Ovary (tissue), 9 donors: ENCODE data around the gene ANKRD6. TPM values are rescaled to one million over a fixed set of nuclear protein-coding genes. Genes with fewer than 3 reads are reported as not detected.

ENCODE experiments used
- DNase-seq, 5 donors: peaks; one replicate each; pipeline ENCODE4 v3.0.0-alpha.2; 2019 to 2020
- H3K27ac ChIP-seq, 2 donors: fragments of 200-600 bp; one replicate each; pipeline versions ENCODE4 v1.5.1 to v1.8.0; 2019 to 2022
- H3K27me3 ChIP-seq: fragments of 200-600 bp; one replicate; pipeline ENCODE4 v1.8.0; 2022
- H3K36me3 ChIP-seq: fragments of 200-600 bp; sonication (generic); one replicate; pipeline ENCODE4 v1.5.1; 2019
- H3K4me1 ChIP-seq: one replicate; pipeline ENCODE4 v1.8.1; 2013; ENCODE audit warnings: mild to moderate bottlenecking, moderate library complexity; ENCODE audit not compliant: insufficient read depth
- H3K4me3 ChIP-seq: fragments of 200-600 bp; sonication (generic); one replicate; pipeline ENCODE4 v1.5.1; 2017
- H3K9me3 ChIP-seq, 2 donors: fragments of 200-600 bp in 1 of 2; sonication (generic) in 1 of 2; one replicate each; pipeline versions ENCODE4 v1.5.1 to v1.8.1; 2013 to 2019; ENCODE audit warnings: mild to moderate bottlenecking in 1 of 2, moderate library complexity in 1 of 2
- EP300 ChIP-seq: sonication (generic); formaldehyde crosslinking; IDR thresholded peaks from one replicate; pipeline ENCODE4 v1.6.1; 2017; ENCODE audit warnings: antibody characterized with exemption
- POLR2A ChIP-seq: fragments of 450-650 bp; IDR thresholded peaks from one replicate; pipeline ENCODE4 v1.6.1; 2017; ENCODE audit warnings: antibody characterized with exemption, mild to moderate bottlenecking, moderate library complexity
- WGBS, 3 donors: extraction: QIAGEN DNeasy Blood & Tissue Kit in 1 of 3; methylation state at CpG; one replicate each; pipeline versions ENCODE4 v1.1.5 to v1.1.7; 2013 to 2017; 5-methylcytosine and 5-hydroxymethylcytosine counted together
- intact Hi-C, 4 donors: fragments of 100-400 bp; cut with DNase I; formaldehyde crosslinking; loops; one replicate each; pipeline versions ENCODE4 v1.11.0 to v1.15.1; 2022 to 2023
- polyA plus RNA-seq, 2 donors: library from polyadenylated mRNA; stranded (reverse); fragments of 200-250 nt in 1 of 2; fragments of 350-450 nt in 1 of 2; fragmentation: Illumina TruSeq in 1 of 2; extraction: RNeasy Lipid Tissue Mini Kit (QIAGEN cat#74804) in 1 of 2; gene quantifications; one replicate each; pipeline ENCODE4 v1.2.3, GENCODE V29; 2013 to 2014
- total RNA-seq, 7 donors: library from RNA; depleted of rRNA in 2 of 7; stranded (reverse); fragments of >200 nt in 2 of 7; fragmentation: NEBNext Ultra II Directional in 3 of 7; extraction: Animal tissue kit (Norgen Biotek cat#: 25700) in 3 of 7; gene quantifications; one replicate each; pipeline versions ENCODE4 v1.1.0 to v1.2.4, GENCODE V29; 2016 to 2023
- TF ChIP-seq, protein P1 (sequence below), 3 donors: fragments of 450-650 bp in 2 of 3; fragments of 200-600 bp in 1 of 3; IDR thresholded peaks; one replicate each; pipeline versions ENCODE4 v1.5.1 to v1.8.0; 2016 to 2022; ENCODE audit warnings: antibody characterized with exemption in 3 of 3, mild to moderate bottlenecking in 1 of 3
- donor health status: DM: no; HTN: no; CAD: no; lungs with moderate emphysema.
- donor health status: DM: no; HTN: no; CAD: no.
- donor health status: Bipolar disorder and iron deficiency.
- donor health status: DM: yes; HTN: yes; CAD: no.
- donor health status: DM: no; HTN: no; CAD: no.
- donor health status: DM: yes; HTN: yes; CAD: no.

Gene ANKRD6
- total and polyA plus RNA-seq, 9 donors, result 14.7 to 50.1 (median 25.6) TPM

DNA sequence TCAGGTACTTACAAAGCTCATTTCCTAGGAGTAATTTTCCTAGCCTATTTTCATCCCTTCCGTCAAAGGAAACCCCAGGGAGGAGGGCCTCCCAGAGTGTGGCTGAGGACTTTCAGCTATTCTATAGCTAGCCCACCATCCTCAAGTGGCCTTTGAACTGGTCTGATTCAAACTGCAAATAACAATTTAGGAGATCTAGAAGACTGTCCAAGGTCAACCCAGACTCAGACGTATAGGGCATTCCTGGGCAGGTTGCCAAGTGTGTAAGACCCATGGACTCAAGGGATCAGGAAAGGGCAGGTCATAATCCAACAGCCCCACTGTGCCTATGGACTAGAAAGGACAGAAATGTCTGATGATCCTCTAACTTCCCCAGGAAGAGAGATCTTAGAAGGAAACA, 18.7 kb upstream of the ANKRD6 start:
- H3K27ac ChIP-seq, result no peak overlapping the region
- no peak overlapping the region for H3K4me3 ChIP-seq
- H3K36me3 ChIP-seq, result no peaks in the 10 kb centered on the region
- TF ChIP-seq POLR2A (no peak), EP300 (no peak)
- TF ChIP-seq, protein P1, sequence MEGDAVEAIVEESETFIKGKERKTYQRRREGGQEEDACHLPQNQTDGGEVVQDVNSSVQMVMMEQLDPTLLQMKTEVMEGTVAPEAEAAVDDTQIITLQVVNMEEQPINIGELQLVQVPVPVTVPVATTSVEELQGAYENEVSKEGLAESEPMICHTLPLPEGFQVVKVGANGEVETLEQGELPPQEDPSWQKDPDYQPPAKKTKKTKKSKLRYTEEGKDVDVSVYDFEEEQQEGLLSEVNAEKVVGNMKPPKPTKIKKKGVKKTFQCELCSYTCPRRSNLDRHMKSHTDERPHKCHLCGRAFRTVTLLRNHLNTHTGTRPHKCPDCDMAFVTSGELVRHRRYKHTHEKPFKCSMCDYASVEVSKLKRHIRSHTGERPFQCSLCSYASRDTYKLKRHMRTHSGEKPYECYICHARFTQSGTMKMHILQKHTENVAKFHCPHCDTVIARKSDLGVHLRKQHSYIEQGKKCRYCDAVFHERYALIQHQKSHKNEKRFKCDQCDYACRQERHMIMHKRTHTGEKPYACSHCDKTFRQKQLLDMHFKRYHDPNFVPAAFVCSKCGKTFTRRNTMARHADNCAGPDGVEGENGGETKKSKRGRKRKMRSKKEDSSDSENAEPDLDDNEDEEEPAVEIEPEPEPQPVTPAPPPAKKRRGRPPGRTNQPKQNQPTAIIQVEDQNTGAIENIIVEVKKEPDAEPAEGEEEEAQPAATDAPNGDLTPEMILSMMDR (IDR thresholded peaks at IDR 0.05), result no peak
- H3K9me3 ChIP-seq, result no peaks in the 10 kb centered on the region
- H3K4me1 ChIP-seq, result peaks cover 2% of the 10 kb centered on the region
- no peaks in the 10 kb centered on the region for H3K27me3 ChIP-seq
- WGBS, 3 donors, result 3 to 11% (median 8%) methylated on average over 2 of the region's 2 CpGs
- no peak for DNase-seq
- intact Hi-C loops, result no loop called here

DNA sequence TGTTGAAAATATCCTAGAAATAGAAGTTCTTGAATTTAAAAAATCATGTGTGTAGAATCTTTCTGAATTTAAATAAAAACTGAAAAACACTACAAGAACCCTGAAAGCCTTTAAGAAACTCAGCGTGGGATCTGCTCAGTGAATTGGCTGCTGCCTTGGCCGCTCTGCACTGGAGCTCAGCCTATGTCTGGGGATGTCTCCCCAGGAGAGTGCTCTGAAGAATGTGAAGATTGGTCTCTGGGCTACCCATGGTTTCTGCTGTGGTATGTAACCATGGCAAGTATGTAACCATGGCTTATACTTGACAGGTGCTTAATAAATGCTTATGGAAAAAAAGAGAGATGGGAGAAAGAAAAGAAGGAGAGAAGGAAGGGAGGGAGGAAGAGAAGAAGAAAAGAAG, 17.8 kb upstream of the ANKRD6 start:
- 92 to 94% (median 93%) methylated on average over 2 of the region's 2 CpGs for WGBS, 3 donors
- DNase-seq, result no peak
- no peak overlapping the region for H3K27ac ChIP-seq

DNA sequence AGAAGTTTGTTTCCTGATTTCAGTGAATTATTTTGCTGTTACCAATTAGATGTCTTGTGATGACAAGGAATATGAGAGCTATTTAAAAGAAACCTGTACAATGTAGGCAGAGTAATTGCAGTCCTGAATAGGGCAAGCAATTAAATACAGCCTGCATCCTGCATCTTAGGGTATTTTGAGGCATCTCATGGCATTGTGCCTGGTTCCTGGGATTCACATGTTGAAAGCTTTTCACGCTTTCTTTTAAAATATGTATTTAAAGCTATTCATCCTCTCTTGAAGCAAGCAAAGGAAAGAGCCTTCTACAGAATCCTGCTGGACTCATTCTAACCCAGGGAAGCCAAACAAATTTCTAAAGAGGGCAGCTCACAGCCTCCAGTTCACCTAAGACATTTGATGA, 16.2 kb upstream of the ANKRD6 start:
- no peaks in the 10 kb centered on the region for H3K36me3 ChIP-seq
- intact Hi-C loops, result no loop called here
- H3K4me1 ChIP-seq, result peaks cover 2% of the 10 kb centered on the region
- H3K9me3 ChIP-seq, result no peaks in the 10 kb centered on the region
- H3K27me3 ChIP-seq, result no peaks in the 10 kb centered on the region
- no peak for DNase-seq
- no peak overlapping the region for H3K27ac ChIP-seq
- TF ChIP-seq, protein P1 (IDR thresholded peaks at IDR 0.05), result no peak
- TF ChIP-seq POLR2A (no peak), EP300 (no peak)
- H3K4me3 ChIP-seq, result no peak overlapping the region
- WGBS, 3 donors, result 86 to 94% (median 93%) methylated on average over 1 of the region's 1 CpG

More for the DNA sequence above, 17.8 kb upstream of the ANKRD6 start:
- H3K4me3 ChIP-seq, result no peak overlapping the region
- H3K27me3 ChIP-seq, result no peaks in the 10 kb centered on the region
- no peaks in the 10 kb centered on the region for H3K36me3 ChIP-seq
- TF ChIP-seq, protein P1 (IDR thresholded peaks at IDR 0.05), result no peak
- TF ChIP-seq EP300 (no peak), POLR2A (no peak)
- peaks cover 2% of the 10 kb centered on the region for H3K4me1 ChIP-seq
- no peaks in the 10 kb centered on the region for H3K9me3 ChIP-seq
- intact Hi-C loops, result no loop called here

DNA sequence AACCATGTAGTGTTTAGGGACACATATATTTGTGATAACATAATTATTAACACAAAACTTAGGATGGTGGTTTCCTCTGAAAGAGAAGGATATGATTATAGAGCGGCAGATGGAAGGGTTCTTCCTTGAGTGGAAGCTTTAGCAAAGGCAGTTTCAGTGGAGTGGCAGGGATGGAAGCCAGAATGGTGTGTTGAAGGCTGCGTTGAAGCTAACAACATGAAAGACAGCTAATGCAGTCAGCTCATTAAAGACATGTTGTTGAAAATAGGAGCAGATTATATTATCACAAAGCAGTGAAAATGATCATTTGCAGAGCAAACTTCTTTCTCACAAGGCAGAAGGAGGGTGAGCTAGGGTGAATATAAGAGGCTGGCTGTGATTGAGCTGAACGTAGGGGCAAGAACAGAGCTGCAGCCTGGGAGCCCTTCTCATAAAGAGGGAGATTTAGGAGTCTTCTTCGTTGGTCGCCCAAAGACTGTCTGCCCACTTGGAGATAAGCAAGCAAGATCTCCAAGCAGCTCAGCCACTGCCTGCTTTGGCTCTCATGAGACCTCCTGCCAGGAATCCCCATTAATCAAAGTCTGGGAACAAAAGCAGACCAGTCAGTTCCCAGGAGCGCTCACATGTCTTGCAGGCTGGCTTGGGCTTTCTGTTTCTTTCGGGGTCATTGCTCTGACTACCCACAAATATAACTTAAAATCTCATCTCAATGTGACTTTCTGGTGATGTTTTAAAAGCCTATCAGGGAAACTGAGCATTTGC, 2.6 kb upstream of the ANKRD6 start:
- 36 to 42% (median 37%) methylated on average over 7 of the region's 7 CpGs for WGBS, 3 donors
- H3K27ac ChIP-seq, result no peak overlapping the region
- H3K9me3 ChIP-seq, result no peaks in the 10 kb centered on the region
- intact Hi-C loops, result loop anchor here (5.0 to 10.0 kb wide), 2 partner anchors 182 to 184 kb away; no protein-coding TSS in a partner anchor
- peaks cover 8% of the 10 kb centered on the region for H3K4me1 ChIP-seq
- no peak for TF ChIP-seq EP300
- TF ChIP-seq, protein P1 (IDR thresholded peaks at IDR 0.05), result no peak
- no peak for TF ChIP-seq POLR2A
- no peaks in the 10 kb centered on the region for H3K36me3 ChIP-seq
- no peaks in the 10 kb centered on the region for H3K27me3 ChIP-seq
- no peak for DNase-seq
- no peak overlapping the region for H3K4me3 ChIP-seq
